Measurements from ENCODE around the gene LRCH1.

- TF ChIP-seq SP1 (IDR thresholded peaks at IDR 0.05) (no peak), HDGF (IDR thresholded peaks at IDR 0.05; ENCODE audit: borderline replicate concordance) (no peak), TARDBP (IDR thresholded peaks at IDR 0.05) (no peak), LEF1 (IDR thresholded peaks at IDR 0.05; ENCODE audit: borderline replicate concordance) (no peak), ZNF384 (IDR thresholded peaks at IDR 0.05) (no peak), NFRKB (IDR thresholded peaks at IDR 0.05) (no peak)
Measured at GRCh38 chr13:46757640-46758039, 204.7 kb downstream of the LRCH1 start.

All from HEK293T (cell line).